Thoracic aorta (tissue), 2 donors: ENCODE measurements around the gene KRT32. TPM values are rescaled to one million over a fixed set of nuclear protein-coding genes. Genes with fewer than 3 reads are reported as not detected.

Experiments
- ATAC-seq: fragments of 150-250 bp; one replicate; pipeline ENCODE4 v1.8.0; 2017; ENCODE audit warnings: low read depth; ENCODE audit not compliant: insufficient number of reproducible peaks, low FRiP score
- DNase-seq: peaks from one replicate; pipeline ENCODE4 v3.0.0-alpha.2; 2020; ENCODE audit warnings: low spot score
- H3K27ac ChIP-seq, 2 donors: fragments of 200-600 bp; sonication (generic); 1 replicate in 1 of 2; 2 replicates in 1 of 2; pipeline ENCODE4 v1.5.1; 2016; ENCODE audit warnings: mild to moderate bottlenecking in 2 of 2, moderate library complexity in 2 of 2
- H3K27me3 ChIP-seq: fragments of 200-600 bp; sonication (generic); replicated peaks from 2 replicates; pipeline ENCODE4 v1.6.0; 2016; ENCODE audit warnings: mild to moderate bottlenecking; ENCODE audit not compliant: insufficient read depth
- H3K36me3 ChIP-seq: fragments of 200-600 bp; sonication (generic); one replicate; pipeline ENCODE4 v1.5.1; 2016
- H3K4me1 ChIP-seq, 2 donors: fragments of 200-600 bp; sonication (generic); 1 replicate in 1 of 2; 2 replicates in 1 of 2; pipeline versions ENCODE4 v1.5.1 to v1.6.0; 2016; ENCODE audit warnings: low read depth in 2 of 2, mild to moderate bottlenecking in 1 of 2; ENCODE audit not compliant: control insufficient read depth in 1 of 2
- H3K4me3 ChIP-seq: fragments of 200-600 bp; sonication (generic); 2 replicates; pipeline ENCODE4 v1.5.1; 2016; ENCODE audit warnings: mild to moderate bottlenecking
- H3K9me3 ChIP-seq: fragments of 200-600 bp; sonication (generic); 2 replicates; pipeline ENCODE4 v1.5.1; 2016
- total RNA-seq, 2 donors: library from RNA; depleted of rRNA; stranded (reverse); fragments of >200 nt; gene quantifications; one replicate each; pipeline versions ENCODE4 v1.1.0 to v1.2.3, GENCODE V29; 2016
- TF ChIP-seq, protein P1 (sequence below): fragments of 200-600 bp; sonication (generic); IDR thresholded peaks from one replicate; pipeline ENCODE4 v1.5.1; 2019; ENCODE audit warnings: antibody characterized with exemption

KRT32 gene
- total RNA-seq, 2 donors from 2014 or later = not detected

DNA sequence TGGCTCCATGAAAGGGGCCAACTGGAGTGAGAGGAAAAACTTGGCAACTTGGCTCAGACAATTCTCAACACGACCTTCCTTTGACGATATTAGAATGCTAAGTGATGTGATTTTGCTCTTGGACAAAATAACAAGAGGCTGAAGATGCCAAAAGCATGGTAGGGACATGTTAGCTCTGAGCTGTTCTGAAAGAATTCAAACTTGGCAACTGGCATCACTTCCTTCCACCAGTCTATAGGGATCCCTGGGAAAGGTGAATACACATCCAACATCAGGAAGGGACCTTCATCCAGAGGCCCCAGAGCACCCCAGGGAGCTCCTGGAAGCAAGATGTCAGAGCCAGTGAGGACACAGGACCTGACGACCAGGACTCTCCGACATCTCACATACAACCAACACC lies 47.1 kb downstream of the KRT32 start:
- H3K36me3 ChIP-seq = no peaks in the 10 kb centered on the region
- ATAC-seq = no peak
- TF ChIP-seq, protein P1, sequence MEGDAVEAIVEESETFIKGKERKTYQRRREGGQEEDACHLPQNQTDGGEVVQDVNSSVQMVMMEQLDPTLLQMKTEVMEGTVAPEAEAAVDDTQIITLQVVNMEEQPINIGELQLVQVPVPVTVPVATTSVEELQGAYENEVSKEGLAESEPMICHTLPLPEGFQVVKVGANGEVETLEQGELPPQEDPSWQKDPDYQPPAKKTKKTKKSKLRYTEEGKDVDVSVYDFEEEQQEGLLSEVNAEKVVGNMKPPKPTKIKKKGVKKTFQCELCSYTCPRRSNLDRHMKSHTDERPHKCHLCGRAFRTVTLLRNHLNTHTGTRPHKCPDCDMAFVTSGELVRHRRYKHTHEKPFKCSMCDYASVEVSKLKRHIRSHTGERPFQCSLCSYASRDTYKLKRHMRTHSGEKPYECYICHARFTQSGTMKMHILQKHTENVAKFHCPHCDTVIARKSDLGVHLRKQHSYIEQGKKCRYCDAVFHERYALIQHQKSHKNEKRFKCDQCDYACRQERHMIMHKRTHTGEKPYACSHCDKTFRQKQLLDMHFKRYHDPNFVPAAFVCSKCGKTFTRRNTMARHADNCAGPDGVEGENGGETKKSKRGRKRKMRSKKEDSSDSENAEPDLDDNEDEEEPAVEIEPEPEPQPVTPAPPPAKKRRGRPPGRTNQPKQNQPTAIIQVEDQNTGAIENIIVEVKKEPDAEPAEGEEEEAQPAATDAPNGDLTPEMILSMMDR = no peak
- DNase-seq = no peak
- H3K4me3 ChIP-seq = no peak overlapping the region
- peaks cover 7 to 27% of the 10 kb centered on the region in 2 donors for H3K4me1 ChIP-seq
- H3K27ac ChIP-seq = no peak overlapping the region
- H3K9me3 ChIP-seq = no peaks in the 10 kb centered on the region
- no peaks in the 10 kb centered on the region for H3K27me3 ChIP-seq

DNA sequence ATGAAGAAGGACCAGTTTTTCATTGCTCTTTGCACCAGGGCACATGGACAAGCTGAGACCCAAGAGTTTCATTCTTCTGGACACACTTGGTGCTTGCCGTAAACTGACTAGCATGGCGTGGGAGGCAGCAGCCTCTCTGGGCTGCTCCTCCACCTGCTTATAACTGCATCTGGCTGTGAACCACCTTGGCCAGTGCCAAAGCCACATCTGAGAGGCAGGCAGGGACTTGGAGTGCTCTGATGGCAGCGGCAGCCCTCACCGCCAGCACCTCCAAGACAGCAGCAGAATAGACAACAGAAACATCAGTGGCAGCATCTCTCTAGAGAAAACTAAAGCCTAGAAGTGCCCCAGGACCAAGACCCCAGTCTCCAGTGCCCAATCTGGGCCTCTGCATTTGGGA lies 47.5 kb downstream of the KRT32 start:
- DNase-seq (no peak), ATAC-seq (no peak)
- TF ChIP-seq, protein P1 = no peak
- Histone ChIP-seq H3K4me3 (no peak overlapping the region), H3K27me3 (no peaks in the 10 kb centered on the region), H3K36me3 (no peaks in the 10 kb centered on the region), H3K9me3 (no peaks in the 10 kb centered on the region), H3K27ac (no peak overlapping the region), H3K4me1 (peaks cover 7 to 29% of the 10 kb centered on the region in 2 donors)

DNA sequence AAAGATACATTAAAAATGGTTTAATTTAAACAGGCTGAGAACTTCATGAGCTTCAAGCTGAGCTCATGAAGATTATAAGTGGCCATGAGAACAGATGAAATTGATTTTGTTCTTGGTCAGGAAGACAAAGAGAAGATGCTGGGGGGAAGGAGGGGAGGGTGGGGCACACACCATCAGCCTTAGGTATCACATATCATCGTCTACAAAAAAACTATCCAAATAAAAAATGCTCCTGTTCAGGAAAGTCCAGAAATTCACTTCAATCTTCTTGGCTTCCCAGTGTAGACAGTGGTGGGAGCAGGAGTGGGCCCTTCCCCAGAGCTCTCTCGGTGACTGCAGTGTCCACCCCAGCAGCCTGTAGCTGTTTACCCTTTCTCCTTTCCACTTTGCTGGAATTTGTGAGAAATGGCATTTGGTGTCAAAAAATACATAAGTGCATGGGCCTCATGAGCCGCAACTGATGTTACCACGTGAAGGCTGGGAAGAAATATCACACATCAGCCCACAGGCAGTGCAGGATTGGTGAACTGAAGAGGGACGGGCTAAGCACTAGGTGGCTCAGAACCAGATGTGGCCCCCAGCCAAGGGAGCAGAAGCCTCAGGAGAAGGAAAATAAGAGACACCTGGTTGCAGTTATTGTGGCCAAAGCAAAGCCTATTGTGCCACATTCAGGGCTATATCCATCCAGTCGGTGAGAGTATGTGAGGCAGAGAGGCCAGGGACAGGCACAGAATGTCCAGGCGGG lies 48.9 kb downstream of the KRT32 start:
- Histone ChIP-seq H3K4me3 (no peak overlapping the region), H3K9me3 (no peaks in the 10 kb centered on the region), H3K27me3 (no peaks in the 10 kb centered on the region), H3K36me3 (no peaks in the 10 kb centered on the region), H3K4me1 (peaks cover 7 to 29% of the 10 kb centered on the region in 2 donors), H3K27ac (no peak overlapping the region)
- TF ChIP-seq, protein P1 = no peak
- no peak for ATAC-seq
- DNase-seq = no peak

DNA sequence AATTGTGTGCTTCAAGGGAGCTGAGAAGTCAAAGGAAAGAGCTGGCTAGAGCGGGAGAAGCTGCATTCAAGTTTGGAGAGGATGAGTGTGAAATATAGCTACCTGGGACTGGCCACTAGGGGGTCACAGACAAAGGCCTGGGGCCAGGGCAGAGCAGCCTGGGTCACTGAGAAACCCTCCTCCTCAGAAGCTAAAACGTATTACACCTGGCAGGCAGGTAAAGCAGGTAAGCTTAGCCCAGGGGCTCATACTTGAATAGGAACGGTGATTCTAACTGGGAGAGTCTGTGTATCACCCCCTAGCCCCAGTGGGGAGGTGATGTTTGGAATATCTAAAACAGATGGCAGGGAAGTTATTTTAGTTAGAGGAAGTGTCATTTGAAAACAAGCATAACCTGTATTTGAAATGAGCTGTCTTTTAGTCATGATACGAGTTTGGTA lies 49.6 kb downstream of the KRT32 start:
- TF ChIP-seq, protein P1 = no peak
- Histone ChIP-seq H3K4me3 (no peak overlapping the region), H3K9me3 (no peaks in the 10 kb centered on the region), H3K36me3 (no peaks in the 10 kb centered on the region), H3K27me3 (no peaks in the 10 kb centered on the region), H3K27ac (no peak overlapping the region), H3K4me1 (peaks cover 7 to 29% of the 10 kb centered on the region in 2 donors)
- ATAC-seq (no peak), DNase-seq (no peak)

DNA sequence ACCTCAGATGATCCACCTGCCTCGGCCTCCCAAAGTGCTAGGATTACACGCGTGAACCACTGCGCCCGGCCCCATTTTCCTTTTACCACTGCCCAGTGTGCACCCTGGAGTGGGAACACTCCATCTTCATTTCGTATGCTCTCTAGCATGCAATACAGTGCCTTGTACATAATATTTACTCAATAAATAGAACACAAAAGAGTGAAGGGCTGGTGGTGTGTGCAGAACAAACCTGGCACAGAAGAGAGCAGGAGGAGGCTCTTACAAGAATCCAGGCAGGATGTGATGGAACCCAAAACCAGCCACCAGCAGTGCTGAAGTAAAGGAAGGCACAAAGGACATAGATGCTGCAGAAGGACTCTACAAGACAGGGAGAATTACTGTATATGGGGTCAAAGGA lies 50.1 kb downstream of the KRT32 start:
- Histone ChIP-seq H3K4me1 (peaks cover 7 to 29% of the 10 kb centered on the region in 2 donors), H3K4me3 (no peak overlapping the region), H3K27me3 (no peaks in the 10 kb centered on the region), H3K36me3 (no peaks in the 10 kb centered on the region), H3K9me3 (no peaks in the 10 kb centered on the region), H3K27ac (no peak overlapping the region)
- no peak for ATAC-seq
- TF ChIP-seq, protein P1 = no peak
- no peak for DNase-seq
